ENCODE data around the gene ASTN1.

Gene ASTN1

GRCh38 chr1:176879784-176880620 lies 284.5 kb downstream of the ASTN1 start:
- no peak for DNase-seq (ENCODE audit: low read depth in 3 of 3)

- no peak for DNase-seq (ENCODE audit: low read depth in 3 of 3)
Measured at GRCh38 chr1:176878750-176879536, 285.6 kb downstream of the ASTN1 start.

GRCh38 chr1:176877557-176877956 lies 287.0 kb downstream of the ASTN1 start:
- no peak for DNase-seq (ENCODE audit: low read depth in 3 of 3)

- DNase-seq (ENCODE audit: low read depth in 3 of 3): no peak
Measured at GRCh38 chr1:176876966-176877515, 287.5 kb downstream of the ASTN1 start.

- no peak for DNase-seq (ENCODE audit: low read depth in 3 of 3)
Measured at GRCh38 chr1:176869577-176869976, 294.9 kb downstream of the ASTN1 start.

GRCh38 chr1:176866011-176866714 lies 298.3 kb downstream of the ASTN1 start:
- DNase-seq (ENCODE audit: low read depth in 3 of 3): no peak

GRCh38 chr1:176864211-176864610 lies 300.3 kb downstream of the ASTN1 start:
- no peak for DNase-seq (ENCODE audit: low read depth in 3 of 3)

GRCh38 chr1:176863613-176864012 lies 300.9 kb downstream of the ASTN1 start:
- DNase-seq (ENCODE audit: low read depth in 3 of 3): no peak

- no peak for DNase-seq (ENCODE audit: low read depth in 3 of 3)
Measured at GRCh38 chr1:176858433-176858916, 306.0 kb downstream of the ASTN1 start.

- no peak for DNase-seq (ENCODE audit: low read depth in 3 of 3)
Measured at GRCh38 chr1:176857632-176858031, 306.9 kb downstream of the ASTN1 start.

- DNase-seq (ENCODE audit: low read depth in 3 of 3): no peak
Measured at GRCh38 chr1:176854758-176855745, 309.5 kb downstream of the ASTN1 start.

- no peak for DNase-seq (ENCODE audit: low read depth in 3 of 3)
Measured at GRCh38 chr1:176854121-176854520, 310.4 kb downstream of the ASTN1 start.

- DNase-seq (ENCODE audit: low read depth in 3 of 3): no peak
Measured at GRCh38 chr1:176853503-176853902, 311.0 kb downstream of the ASTN1 start.

- no peak for DNase-seq (ENCODE audit: low read depth in 3 of 3)
Measured at GRCh38 chr1:176852124-176852523, 312.4 kb downstream of the ASTN1 start.

- no peak for DNase-seq (ENCODE audit: low read depth in 3 of 3)
Measured at GRCh38 chr1:176850871-176851270, 313.6 kb downstream of the ASTN1 start.

GRCh38 chr1:176849281-176849680 lies 315.2 kb downstream of the ASTN1 start:
- no peak for DNase-seq (ENCODE audit: low read depth in 3 of 3)

- no peak for DNase-seq (ENCODE audit: low read depth in 3 of 3)
Measured at GRCh38 chr1:176847052-176847451, 317.5 kb downstream of the ASTN1 start.

- no peak for DNase-seq (ENCODE audit: low read depth in 3 of 3)
Measured at GRCh38 chr1:176843352-176844297, 320.9 kb downstream of the ASTN1 start.

- no peak for DNase-seq (ENCODE audit: low read depth in 3 of 3)
Measured at GRCh38 chr1:176841238-176841637, 323.3 kb downstream of the ASTN1 start.
